Liver (tissue), 9 donors: Measurements from ENCODE around the gene PI4K2A. TPM values are rescaled to one million over a fixed set of nuclear protein-coding genes. Genes with fewer than 3 reads are reported as not detected.

Experiments used
- DNase-seq: peaks from one replicate; pipeline ENCODE4 v3.0.0-alpha.2; 2017; ENCODE audit warnings: low spot score
- H3K27ac ChIP-seq, 2 donors: one replicate each; pipeline ENCODE4 v1.7.0; 2013; ENCODE audit warnings: inconsistent platforms in 2 of 2, low read length in 2 of 2, control low read depth in 1 of 2, low read depth in 1 of 2, mild to moderate bottlenecking in 1 of 2
- H3K27me3 ChIP-seq, 4 donors: one replicate each; pipeline versions ENCODE4 v1.6.1 to v1.7.0; 2013; ENCODE audit warnings: low read length in 3 of 4, inconsistent platforms in 1 of 4, mild to moderate bottlenecking in 1 of 4, moderate library complexity in 1 of 4; ENCODE audit not compliant: control insufficient read depth in 4 of 4, insufficient read depth in 4 of 4
- H3K36me3 ChIP-seq, 4 donors: one replicate each; pipeline versions ENCODE4 v1.6.1 to v1.7.0; 2013; ENCODE audit warnings: low read length in 3 of 4, mild to moderate bottlenecking in 3 of 4, low read depth in 1 of 4, moderate library complexity in 1 of 4; ENCODE audit not compliant: control insufficient read depth in 4 of 4, insufficient read depth in 3 of 4
- H3K4me1 ChIP-seq, 4 donors: one replicate each; pipeline versions ENCODE4 v1.6.1 to v1.7.0; 2013; ENCODE audit warnings: low read length in 3 of 4, mild to moderate bottlenecking in 3 of 4, moderate library complexity in 1 of 4; ENCODE audit not compliant: control insufficient read depth in 4 of 4, insufficient read depth in 4 of 4
- H3K4me3 ChIP-seq, 3 donors: one replicate each; pipeline versions ENCODE4 v1.6.1 to v1.7.0; 2013; ENCODE audit warnings: low read length in 3 of 3, control low read depth in 1 of 3, low read depth in 1 of 3, mild to moderate bottlenecking in 1 of 3
- H3K9ac ChIP-seq, 2 donors: one replicate each; pipeline ENCODE4 v1.7.0; 2013; ENCODE audit warnings: low read length in 2 of 2, mild to moderate bottlenecking in 2 of 2, moderate library complexity in 2 of 2, control low read depth in 1 of 2, low read depth in 1 of 2
- H3K9me3 ChIP-seq, 4 donors: one replicate each; pipeline versions ENCODE4 v1.6.1 to v1.7.0; 2013; ENCODE audit warnings: low read length in 3 of 4; ENCODE audit not compliant: control insufficient read depth in 4 of 4
- ATF3 ChIP-seq: IDR thresholded peaks from 2 replicates; pipeline ENCODE4 v1.6.1; 2016; ENCODE audit warnings: antibody characterized with exemption
- EGR1 ChIP-seq, 2 donors: IDR thresholded peaks; 2 replicates each; pipeline ENCODE4 v1.6.1; 2016 to 2018; ENCODE audit warnings: antibody characterized with exemption in 2 of 2, low read depth in 2 of 2
- FOXA1 ChIP-seq: IDR thresholded peaks from 2 replicates; pipeline ENCODE4 v1.6.1; 2016; ENCODE audit warnings: antibody characterized with exemption
- FOXA2 ChIP-seq: IDR thresholded peaks from 2 replicates; pipeline ENCODE4 v1.6.1; 2016; ENCODE audit warnings: antibody characterized with exemption
- GABPA ChIP-seq, 2 donors: IDR thresholded peaks in 1 of 2; conservative IDR thresholded peaks in 1 of 2; 2 replicates each; pipeline ENCODE4 v1.6.1; 2016; ENCODE audit warnings: antibody characterized with exemption in 2 of 2, mild to moderate bottlenecking in 1 of 2, moderate library complexity in 1 of 2
- HNF4A ChIP-seq, 2 donors: conservative IDR thresholded peaks; 2 replicates each; pipeline ENCODE4 v1.6.1; 2016; ENCODE audit warnings: antibody characterized with exemption in 2 of 2, mild to moderate bottlenecking in 2 of 2
- HNF4G ChIP-seq: IDR thresholded peaks from 2 replicates; pipeline ENCODE4 v1.6.1; 2016; ENCODE audit warnings: antibody characterized with exemption
- JUND ChIP-seq, 2 donors: IDR thresholded peaks; 2 replicates each; pipeline ENCODE4 v1.6.1; 2016; ENCODE audit warnings: antibody characterized with exemption in 2 of 2
- MAX ChIP-seq: IDR thresholded peaks from 2 replicates; pipeline ENCODE4 v1.6.1; 2016; ENCODE audit warnings: antibody characterized with exemption
- NR2F2 ChIP-seq: IDR thresholded peaks from 2 replicates; pipeline ENCODE4 v1.6.1; 2016; ENCODE audit warnings: antibody characterized with exemption
- RAD21 ChIP-seq, 2 donors: IDR thresholded peaks; 2 replicates each; pipeline ENCODE4 v1.6.1; 2016; ENCODE audit warnings: antibody characterized with exemption in 2 of 2, mild to moderate bottlenecking in 2 of 2
- REST ChIP-seq: IDR thresholded peaks from 2 replicates; pipeline ENCODE4 v1.6.1; 2016; ENCODE audit warnings: antibody characterized with exemption, mild to moderate bottlenecking
- RXRA ChIP-seq, 2 donors: IDR thresholded peaks; 2 replicates each; pipeline ENCODE4 v1.6.1; 2017 to 2018; ENCODE audit warnings: antibody characterized with exemption in 2 of 2, mild to moderate bottlenecking in 1 of 2
- SP1 ChIP-seq: IDR thresholded peaks from 2 replicates; pipeline ENCODE4 v1.6.1; 2018; ENCODE audit warnings: antibody characterized with exemption, mild to moderate bottlenecking
- TAF1 ChIP-seq: conservative IDR thresholded peaks from 2 replicates; pipeline ENCODE4 v1.6.1; 2016; ENCODE audit warnings: antibody characterized with exemption, mild to moderate bottlenecking
- YY1 ChIP-seq: IDR thresholded peaks from 2 replicates; pipeline ENCODE4 v1.6.1; 2016; ENCODE audit warnings: antibody characterized with exemption, mild to moderate bottlenecking
- WGBS: extraction: QIAGEN DNeasy Blood & Tissue Kit; methylation state at CpG from one replicate; pipeline ENCODE4 v1.1.7; 2013; 5-methylcytosine and 5-hydroxymethylcytosine counted together
- polyA plus RNA-seq, 2 donors: library from polyadenylated mRNA; stranded (reverse) in 1 of 2; unstranded in 1 of 2; fragments of 200-250 nt in 1 of 2; fragments of >200 nt in 1 of 2; fragmentation: Nextera tagmentation in 1 of 2; extraction: Ambion mirVana in 1 of 2; gene quantifications; one replicate each; pipeline versions ENCODE4 v1.2.1 to v1.2.3, GENCODE V29; 2013 to 2015
- total RNA-seq, 2 donors: library from RNA; depleted of rRNA; stranded (reverse); fragments of >200 nt; gene quantifications; one replicate each; pipeline ENCODE4 v1.2.3, GENCODE V29; 2014
- TF ChIP-seq, protein P1 (sequence below): fragments of 150-350 bp; IDR thresholded peaks from 2 replicates; pipeline ENCODE4 v1.5.1; 2017; ENCODE audit warnings: improper control_type of control experiment, low read depth, low read length; ENCODE audit not compliant: missing input control
- TF ChIP-seq, protein P2 (sequence below): IDR thresholded peaks from 2 replicates; pipeline ENCODE4 v1.6.1; 2016; ENCODE audit warnings: antibody characterized with exemption
- donor health status: healthy.
- donor health status: healthy.
- donor health status: healthy.
- donor health status: healthy.
- donor health status: healthy.

The PI4K2A gene
- total and polyA plus RNA-seq, 4 donors, result 4.4 to 17.6 (median 11.2) TPM

DNA sequence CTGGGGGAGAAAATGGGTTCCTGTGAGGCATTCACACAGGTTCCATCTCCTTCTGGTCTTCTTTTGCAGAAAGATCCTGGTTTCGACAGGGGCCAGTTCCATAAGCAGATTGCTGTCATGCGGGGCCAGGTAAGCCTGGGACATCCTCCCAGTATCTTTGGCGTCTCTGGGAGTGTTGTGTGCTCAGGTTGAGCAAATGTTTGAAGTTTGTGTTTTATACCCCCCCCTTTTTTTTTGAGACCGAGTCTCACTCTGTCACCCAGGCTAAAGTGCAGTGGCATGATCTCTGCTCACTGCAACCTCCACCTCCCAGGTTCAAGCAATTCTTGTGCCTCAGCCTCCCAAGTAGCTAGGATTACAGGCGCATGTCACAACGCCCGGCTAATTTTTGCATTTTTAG, 26.5 kb downstream of the PI4K2A start:
- Histone ChIP-seq H3K4me1 (peaks cover 0 to 21% (median 11%) of the 10 kb centered on the region in 4 donors), H3K4me3 (no peak overlapping the region), H3K27ac (no peak overlapping the region), H3K9me3 (no peaks in the 10 kb centered on the region), H3K36me3 (peaks cover 2 to 6% (median 5%) of the 10 kb centered on the region in 4 donors), H3K9ac (no peak overlapping the region), H3K27me3 (no peaks in the 10 kb centered on the region)
- TF ChIP-seq MAX (no peak), JUND (IDR thresholded peaks at IDR 0.05) (no peak), FOXA2 (no peak), YY1 (no peak), FOXA1 (no peak), RXRA (IDR thresholded peaks at IDR 0.05) (peak; percentile 30 to 56), SP1 (peak; percentile 24), HNF4G (no peak), NR2F2 (no peak), EGR1 (IDR thresholded peaks at IDR 0.05; ENCODE audit: low read depth in 2 of 2) (no peak), REST (no peak), RAD21 (IDR thresholded peaks at IDR 0.05) (no peak), ATF3 (no peak), TAF1 (no peak), HNF4A (conservative IDR thresholded peaks at IDR 0.05) (peak; percentile 75 to 85), GABPA (IDR thresholded peaks at IDR 0.05 in 1 of 2, conservative IDR thresholded peaks at IDR 0.05 in 1 of 2) (no peak)
- TF ChIP-seq, protein P1, sequence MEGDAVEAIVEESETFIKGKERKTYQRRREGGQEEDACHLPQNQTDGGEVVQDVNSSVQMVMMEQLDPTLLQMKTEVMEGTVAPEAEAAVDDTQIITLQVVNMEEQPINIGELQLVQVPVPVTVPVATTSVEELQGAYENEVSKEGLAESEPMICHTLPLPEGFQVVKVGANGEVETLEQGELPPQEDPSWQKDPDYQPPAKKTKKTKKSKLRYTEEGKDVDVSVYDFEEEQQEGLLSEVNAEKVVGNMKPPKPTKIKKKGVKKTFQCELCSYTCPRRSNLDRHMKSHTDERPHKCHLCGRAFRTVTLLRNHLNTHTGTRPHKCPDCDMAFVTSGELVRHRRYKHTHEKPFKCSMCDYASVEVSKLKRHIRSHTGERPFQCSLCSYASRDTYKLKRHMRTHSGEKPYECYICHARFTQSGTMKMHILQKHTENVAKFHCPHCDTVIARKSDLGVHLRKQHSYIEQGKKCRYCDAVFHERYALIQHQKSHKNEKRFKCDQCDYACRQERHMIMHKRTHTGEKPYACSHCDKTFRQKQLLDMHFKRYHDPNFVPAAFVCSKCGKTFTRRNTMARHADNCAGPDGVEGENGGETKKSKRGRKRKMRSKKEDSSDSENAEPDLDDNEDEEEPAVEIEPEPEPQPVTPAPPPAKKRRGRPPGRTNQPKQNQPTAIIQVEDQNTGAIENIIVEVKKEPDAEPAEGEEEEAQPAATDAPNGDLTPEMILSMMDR, result no peak
- TF ChIP-seq, protein P2, sequence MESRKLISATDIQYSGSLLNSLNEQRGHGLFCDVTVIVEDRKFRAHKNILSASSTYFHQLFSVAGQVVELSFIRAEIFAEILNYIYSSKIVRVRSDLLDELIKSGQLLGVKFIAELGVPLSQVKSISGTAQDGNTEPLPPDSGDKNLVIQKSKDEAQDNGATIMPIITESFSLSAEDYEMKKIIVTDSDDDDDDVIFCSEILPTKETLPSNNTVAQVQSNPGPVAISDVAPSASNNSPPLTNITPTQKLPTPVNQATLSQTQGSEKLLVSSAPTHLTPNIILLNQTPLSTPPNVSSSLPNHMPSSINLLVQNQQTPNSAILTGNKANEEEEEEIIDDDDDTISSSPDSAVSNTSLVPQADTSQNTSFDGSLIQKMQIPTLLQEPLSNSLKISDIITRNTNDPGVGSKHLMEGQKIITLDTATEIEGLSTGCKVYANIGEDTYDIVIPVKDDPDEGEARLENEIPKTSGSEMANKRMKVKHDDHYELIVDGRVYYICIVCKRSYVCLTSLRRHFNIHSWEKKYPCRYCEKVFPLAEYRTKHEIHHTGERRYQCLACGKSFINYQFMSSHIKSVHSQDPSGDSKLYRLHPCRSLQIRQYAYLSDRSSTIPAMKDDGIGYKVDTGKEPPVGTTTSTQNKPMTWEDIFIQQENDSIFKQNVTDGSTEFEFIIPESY, result no peak
- WGBS, result 58% methylated on average over 7 of the region's 7 CpGs
- no peak for DNase-seq
